Measurements from ENCODE around the gene HPCAL1. TPM values are rescaled to one million over a fixed set of nuclear protein-coding genes. Genes with fewer than 3 reads are reported as not detected.
"Not testable (repeated sequence)": the region's sequence is repeated elsewhere in the genome, so short reads cannot be mapped to it uniquely, and the experiment has no call there.

The HPCAL1 gene
- total RNA-seq, 2 donors from 2014 or later, result 27.2 to 27.4 TPM

GRCh38 chr2:10448576-10449485 lies 146.1 kb downstream of the HPCAL1 start:
- intact Hi-C loops (cut with DNase I), result no loop called here
- DNase-seq (peak; percentile 91), ATAC-seq (peak in 1 of 2 donors; percentile 83)

DNA sequence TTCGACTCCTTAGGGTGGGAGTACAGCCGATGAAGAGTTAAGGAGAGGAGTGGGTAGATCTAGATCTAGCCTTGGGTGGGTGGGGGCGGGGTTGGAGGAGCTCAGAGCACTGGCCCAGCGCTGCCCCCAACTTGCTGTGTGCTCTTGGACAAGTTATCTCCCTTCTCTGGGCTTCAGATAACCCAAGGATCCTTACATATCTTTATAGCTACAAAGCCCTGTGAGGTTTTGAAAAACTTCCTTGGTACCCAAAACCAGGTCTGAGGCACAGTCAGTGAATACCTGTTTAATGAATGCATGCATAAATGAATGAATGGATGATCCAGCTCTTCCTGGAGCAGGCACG lies 146.8 kb downstream of the HPCAL1 start:
- intact Hi-C loops (cut with DNase I), result no loop called here

DNA sequence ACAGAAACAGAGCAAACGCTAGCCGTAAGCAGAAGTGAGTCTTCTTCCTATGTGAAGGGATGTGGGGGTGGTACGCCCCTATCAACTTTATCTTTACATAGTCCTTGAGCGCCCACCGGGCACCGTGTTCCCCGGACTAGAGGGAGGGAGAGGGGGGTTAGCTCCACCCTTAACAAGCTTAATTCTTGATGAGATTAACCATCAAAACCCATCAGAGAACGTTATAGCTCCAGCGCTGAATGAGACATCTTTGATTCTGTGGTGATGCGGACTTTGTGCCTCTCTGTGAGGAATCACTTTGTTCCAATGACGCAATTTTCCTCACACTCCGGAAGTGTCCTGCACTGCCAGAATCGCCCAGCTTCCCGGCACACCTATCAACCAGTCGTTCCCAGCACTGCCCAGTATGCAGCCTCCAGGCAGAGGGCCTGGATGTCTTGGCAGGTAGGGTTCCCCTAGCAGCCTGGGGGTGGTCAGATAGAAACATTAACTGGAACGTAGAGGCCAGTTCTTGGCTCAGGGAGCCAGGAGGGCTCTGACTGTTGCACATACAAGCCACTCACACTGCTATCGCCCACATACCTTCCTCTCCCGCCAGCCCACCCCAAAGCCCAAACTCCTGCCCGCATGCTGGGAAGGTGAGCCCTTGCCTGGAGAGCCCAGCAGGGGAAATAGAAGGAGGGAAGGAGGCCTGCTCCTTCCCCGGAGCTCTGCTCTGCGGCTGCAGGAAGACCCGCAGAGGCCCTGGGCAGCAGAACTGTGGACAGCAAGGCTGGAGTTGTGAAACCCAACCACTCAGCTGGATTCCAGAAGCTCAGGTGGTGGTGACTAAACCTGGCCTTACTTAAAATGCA lies 147.4 kb downstream of the HPCAL1 start:
- intact Hi-C loops (cut with DNase I), result loop anchor here (5.0 to 10.0 kb wide), 2 partner anchors 205 to 212 kb away; no protein-coding TSS in a partner anchor
- ATAC-seq (no peak), DNase-seq (no peak)

More for the DNA sequence above, 146.8 kb downstream of the HPCAL1 start:
- ATAC-seq, result no peak
- DNase-seq, result no peak

DNA sequence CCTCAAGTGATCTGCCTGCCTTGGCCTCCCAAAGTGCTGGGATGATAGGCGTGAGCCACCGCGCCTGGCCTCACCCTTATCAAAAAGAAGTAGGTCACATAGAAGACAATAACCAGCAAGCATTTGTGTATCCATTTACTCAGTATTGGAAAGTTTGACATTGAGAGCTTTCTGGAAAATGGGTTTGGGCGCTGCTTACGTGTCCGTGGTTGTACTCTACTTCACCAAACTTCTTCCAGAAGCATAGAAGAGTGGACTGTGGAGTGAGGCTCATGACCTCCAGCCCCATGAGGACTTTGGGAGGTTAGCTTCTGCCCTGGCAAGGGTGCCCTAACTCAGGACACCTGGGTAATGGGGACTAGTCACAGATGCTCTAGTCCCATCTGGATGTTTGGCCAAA lies 149.1 kb downstream of the HPCAL1 start:
- ATAC-seq (no peak), DNase-seq (no peak)
- intact Hi-C loops (cut with DNase I), result loop anchor here (5.0 to 10.0 kb wide), 2 partner anchors 203 to 210 kb away; no protein-coding TSS in a partner anchor

DNA sequence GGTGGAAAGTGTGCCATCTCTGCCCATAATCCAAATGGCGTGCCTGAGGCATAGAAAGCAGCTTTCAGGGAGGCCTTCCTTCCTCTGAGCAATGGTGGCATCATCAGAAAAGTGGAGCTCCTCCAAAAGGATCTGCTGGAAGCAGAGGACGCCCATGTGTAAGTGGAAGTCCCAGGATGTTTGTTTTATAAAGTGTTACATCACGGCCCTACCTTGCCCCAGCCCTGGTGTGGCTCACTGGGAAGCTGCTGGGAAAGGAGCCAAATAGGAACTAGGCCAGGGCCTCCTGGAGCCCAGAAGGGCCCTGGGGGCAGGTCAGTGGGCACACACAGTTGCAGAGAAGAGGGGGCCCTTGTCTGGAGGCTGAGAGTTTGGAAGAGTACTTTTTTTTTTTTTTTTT lies 149.6 kb downstream of the HPCAL1 start:
- ATAC-seq, result no peak
- DNase-seq, result no peak
- intact Hi-C loops (cut with DNase I), result loop anchor here (5.0 to 10.0 kb wide), 2 partner anchors 202 to 210 kb away; no protein-coding TSS in a partner anchor

DNA sequence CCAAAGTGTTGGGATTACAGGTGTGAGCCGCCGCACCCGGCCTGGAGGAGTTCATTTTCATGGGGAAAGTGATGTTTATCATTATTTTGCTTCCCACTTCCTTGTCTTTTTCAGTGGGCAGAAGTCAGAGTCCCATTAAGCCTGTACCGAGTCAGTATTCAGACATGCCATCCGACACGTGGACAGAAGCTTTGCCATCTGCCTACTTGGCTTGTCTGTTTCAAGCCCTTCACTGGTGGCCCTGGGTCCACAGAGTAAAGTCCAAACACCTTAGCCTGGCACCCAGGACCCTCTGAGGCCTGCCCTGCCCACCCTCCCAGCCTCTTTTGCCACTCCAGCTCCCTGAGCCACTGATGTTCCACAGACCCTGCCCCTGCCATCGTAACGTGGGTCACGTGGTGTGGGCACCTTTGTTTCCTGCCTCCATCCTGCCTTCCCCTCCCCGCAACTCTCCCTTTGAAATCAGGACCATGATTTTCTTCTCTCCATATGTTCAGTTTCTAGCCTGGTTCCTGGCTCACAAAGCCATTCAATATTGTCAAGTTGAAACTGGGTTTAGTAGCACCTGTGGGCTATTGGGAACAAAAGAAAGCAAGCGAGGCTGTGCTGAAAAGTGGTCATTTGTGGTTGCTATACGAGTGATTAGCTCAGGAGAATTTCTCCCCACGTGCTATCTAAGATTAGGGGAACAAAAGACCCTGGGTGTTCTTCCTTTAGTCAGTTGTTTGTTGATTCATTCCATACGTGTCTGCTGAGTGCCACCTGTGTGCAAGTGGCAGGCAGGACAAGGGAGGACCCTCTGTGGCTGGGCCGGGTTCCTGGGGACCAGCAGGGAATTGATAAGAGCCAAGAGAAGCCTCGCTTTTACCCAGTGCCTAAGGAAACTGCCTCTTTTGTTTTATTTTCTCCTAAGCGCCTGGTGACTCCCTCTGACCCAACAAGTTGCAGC lies 150.5 kb downstream of the HPCAL1 start:
- DNase-seq (no peak), ATAC-seq (no peak)
- intact Hi-C loops (cut with DNase I), result loop anchor here (5.0 to 10.0 kb wide), 2 partner anchors 202 to 209 kb away; no protein-coding TSS in a partner anchor

DNA sequence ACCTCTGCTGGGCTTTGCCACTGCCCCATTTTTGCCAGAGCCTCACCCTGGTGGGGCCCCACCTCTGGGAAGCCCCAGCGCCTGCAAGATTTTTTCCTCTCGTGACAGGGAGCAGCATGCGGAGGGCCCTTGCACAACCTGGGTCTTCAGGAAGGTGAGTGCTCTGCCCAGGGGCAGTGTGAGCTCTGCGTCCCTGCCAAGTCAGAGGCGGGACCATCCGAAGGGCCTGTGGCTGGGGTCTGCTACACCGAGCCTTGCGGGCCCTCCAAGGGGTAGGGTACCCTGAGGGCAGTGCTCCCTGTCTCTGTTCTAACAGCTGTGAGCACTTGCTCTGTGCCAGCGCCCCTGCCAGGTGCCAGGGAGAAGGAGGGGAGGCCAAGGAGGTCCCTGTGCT lies 151.2 kb downstream of the HPCAL1 start:
- intact Hi-C loops (cut with DNase I), result loop anchor here (5.0 to 10.0 kb wide), 2 partner anchors 201 to 208 kb away; no protein-coding TSS in a partner anchor
- no peak for ATAC-seq

GRCh38 chr2:10454505-10454904 lies 151.8 kb downstream of the HPCAL1 start:
- DNase-seq (no peak), ATAC-seq (peak; percentile 21 to 70)
- intact Hi-C loops (cut with DNase I), result loop anchor here (5.0 to 10.0 kb wide), 2 partner anchors 200 to 208 kb away; no protein-coding TSS in a partner anchor

More for the DNA sequence above, 151.2 kb downstream of the HPCAL1 start:
- DNase-seq, result no peak

DNA sequence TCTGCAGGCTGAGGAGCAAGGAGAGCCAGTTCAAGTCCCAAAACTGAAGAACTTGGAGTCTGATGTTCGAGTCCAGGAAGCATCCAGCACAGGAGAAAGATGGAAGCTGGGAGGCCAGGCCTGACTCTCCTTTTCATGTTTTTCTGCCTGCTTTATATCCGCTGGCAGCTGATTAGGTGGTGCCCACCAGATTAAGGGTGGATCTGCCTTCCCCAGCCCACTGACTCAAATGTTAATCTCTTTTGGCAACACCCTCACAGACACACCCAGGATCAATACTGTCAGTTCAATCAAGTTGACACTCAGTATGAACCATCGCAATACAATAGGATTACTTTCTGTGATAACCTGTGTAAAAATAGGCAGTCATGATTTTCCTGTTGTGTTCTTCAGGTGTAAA lies 154.5 kb downstream of the HPCAL1 start:
- not testable (repeated sequence) for DNase-seq, ATAC-seq
- intact Hi-C loops (cut with DNase I), result loop anchor here in 1 of 2 donors (10.0 kb wide), 1 partner anchor 198 kb away; no protein-coding TSS in a partner anchor

- intact Hi-C loops (cut with DNase I), result loop anchor here in 1 of 2 donors (10.0 kb wide), 1 partner anchor 197 kb away; no protein-coding TSS in a partner anchor
- no peak for DNase-seq
These were observed 155.3 kb downstream of the HPCAL1 start for GRCh38 chr2:10457846-10458598.

DNA sequence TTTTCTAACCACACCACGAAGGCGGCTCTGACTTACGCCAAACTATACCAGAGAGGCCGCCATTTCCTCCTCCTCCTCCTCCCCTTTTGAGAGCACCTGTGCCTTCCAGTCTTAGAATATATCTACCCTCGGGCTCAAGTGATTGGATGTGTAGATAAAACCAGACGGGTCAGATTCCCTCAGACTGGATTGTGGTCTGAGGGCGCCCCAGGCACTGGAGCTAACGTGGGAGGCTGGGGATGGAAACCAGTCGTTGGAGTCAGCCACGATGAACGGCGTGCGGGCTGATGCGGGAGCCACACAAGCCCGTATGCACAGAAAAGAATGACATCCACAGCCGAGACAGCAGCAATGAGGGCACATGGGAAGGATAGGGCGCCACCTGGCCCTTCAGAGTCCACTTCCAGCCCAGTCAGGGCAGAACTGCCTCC lies 157.7 kb downstream of the HPCAL1 start:
- ATAC-seq (no peak), DNase-seq (no peak)
- intact Hi-C loops (cut with DNase I), result no loop called here

More at GRCh38 chr2:10457846-10458598, 155.3 kb downstream of the HPCAL1 start:
- peak in 1 of 2 donors; percentile 46 for ATAC-seq

- intact Hi-C loops (cut with DNase I), result no loop called here
- DNase-seq (no peak), ATAC-seq (no peak)
These were observed 159.7 kb downstream of the HPCAL1 start for GRCh38 chr2:10462178-10463083.

DNA sequence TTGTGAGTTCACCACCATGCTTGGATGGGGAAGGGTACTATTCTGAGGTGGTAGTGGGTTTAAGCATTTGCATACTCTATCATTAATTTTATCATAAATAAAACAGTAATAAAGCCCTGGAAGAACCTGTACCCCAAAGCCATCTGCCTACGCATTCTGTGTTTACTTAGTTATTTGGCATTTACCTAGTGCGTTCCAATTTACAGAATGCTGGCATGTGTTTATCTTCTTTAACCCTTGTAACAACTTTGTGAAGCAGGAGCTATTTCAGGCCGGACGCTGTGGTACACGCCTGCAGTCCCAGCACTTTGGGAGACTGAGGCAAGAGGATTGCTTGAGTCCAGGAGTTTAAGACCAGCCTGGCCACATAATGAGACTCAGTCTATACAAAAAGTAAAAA lies 163.2 kb downstream of the HPCAL1 start:
- ATAC-seq, result no peak
- intact Hi-C loops (cut with DNase I), result no loop called here
- DNase-seq, result no peak

DNA sequence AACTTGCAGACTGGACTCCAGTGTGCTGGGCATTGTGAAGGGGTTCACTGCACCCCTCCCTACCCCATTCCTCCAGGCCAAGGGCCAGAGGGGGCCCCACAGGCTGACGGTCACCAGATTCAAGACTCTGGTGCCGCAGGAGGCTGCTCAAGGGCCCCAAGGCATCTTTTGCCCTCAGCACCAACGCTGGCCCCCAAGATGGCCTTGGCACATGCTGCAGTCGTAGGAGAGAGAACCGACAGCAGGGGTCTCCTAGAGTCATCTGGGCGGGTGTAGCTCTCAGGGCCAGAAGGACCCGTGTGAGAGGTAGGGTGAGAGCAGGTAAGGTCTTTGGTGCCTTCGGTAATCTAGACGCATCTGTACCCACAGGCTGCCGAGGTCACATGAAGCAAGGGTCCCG lies 164.1 kb downstream of the HPCAL1 start:
- DNase-seq (no peak), ATAC-seq (no peak)
- intact Hi-C loops (cut with DNase I), result no loop called here

DNA sequence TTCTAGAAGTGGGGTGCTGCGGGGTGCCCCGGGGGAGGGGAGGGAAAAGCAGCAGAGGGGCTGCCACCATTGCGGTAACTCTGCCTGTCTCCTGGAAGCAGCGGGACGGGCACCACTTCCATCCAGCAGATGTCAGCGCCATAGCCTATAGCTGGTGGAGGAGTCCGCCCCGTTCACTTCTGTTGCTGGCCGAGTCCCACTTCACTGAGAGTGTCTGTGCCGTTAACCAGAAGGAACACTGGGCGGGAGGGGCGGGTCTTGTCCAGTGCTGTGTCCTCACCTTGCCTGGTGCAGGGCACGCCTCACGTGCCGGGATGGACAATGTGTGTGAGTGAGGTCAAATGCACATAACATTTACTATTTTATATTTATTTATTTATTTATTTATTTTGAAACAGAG lies 164.7 kb downstream of the HPCAL1 start:
- ATAC-seq (no peak), DNase-seq (no peak)
- intact Hi-C loops (cut with DNase I), result no loop called here

GRCh38 chr2:10469301-10469700 lies 166.6 kb downstream of the HPCAL1 start:
- ATAC-seq (no peak), DNase-seq (no peak)
- intact Hi-C loops (cut with DNase I), result no loop called here

All from left cardiac atrium (tissue), 4 donors.